ENCODE data around the gene DOCK2. TPM values are rescaled to one million over a fixed set of nuclear protein-coding genes. Genes with fewer than 3 reads are reported as not detected.
A peak's percentile ranks its signal among the peaks of the same experiment; 100 is the strongest.

DOCK2 gene
- polyA plus RNA-seq, 1 of the 3 experiments (the other 2 are of a cell fraction) = 3.8 TPM

DNA sequence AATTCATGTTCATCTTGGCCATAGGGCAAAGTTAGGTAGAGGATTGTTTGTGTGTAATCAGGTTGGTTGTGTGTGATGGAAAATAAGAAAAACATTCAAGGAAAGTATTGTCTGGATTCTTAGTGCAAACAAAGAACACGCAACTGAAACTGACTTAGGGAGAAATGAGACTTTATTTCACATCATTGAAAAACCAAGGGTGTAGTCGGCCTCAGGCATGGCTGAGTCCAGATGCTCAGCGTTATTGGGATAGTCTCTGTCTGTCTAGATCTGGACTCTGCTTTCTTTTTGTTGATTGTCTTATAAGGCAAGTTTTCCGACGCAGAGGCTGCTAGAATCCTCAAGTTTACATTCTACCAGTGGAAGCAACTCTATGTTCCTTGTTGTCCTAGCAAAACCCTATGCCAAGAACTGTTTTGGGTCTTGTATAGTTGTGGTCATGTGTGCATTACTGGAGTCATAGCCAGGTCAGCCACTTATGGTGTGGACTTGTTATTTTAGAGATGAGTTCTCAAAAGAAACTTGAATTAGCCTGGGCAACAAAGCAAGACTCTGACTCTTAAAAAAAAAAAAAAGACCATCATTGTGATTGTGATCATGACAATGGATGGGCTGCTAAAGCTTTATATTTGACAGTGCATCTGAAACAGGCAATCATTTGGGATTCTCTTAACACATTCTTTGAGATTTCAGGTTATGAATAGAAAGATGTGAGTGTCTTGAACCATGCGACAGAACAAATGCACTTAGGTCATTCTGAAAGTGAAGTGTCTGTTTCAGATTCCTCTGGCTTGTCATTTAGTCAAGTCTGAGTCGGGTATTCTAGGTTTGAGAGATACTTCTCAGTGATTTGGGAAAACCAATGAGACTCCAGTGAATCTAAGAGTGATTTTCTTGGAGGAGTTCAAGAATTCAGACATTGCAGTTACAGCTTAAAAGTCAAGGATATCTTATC is 82.6 kb downstream of the DOCK2 start:
- ChIA-PET CTCF (interaction anchor here (0.8 to 4.2 kb wide), 3 partner anchors 18 to 261 kb away, joined by 3 to 18 read pairs (median 3); partner anchors contain the start of gene INSYN2B), POLR2A (no interaction called here)
- no peak overlapping the region for H3K4me2 ChIP-seq
- peaks cover 4% of the 10 kb centered on the region for H3F3A ChIP-seq (replicated peaks; ENCODE audit: insufficient read depth)
- H3K27ac ChIP-seq (ENCODE audit: low read depth in 2 of 2, low read length in 1 of 2) = no peak overlapping the region
- no peaks in the 10 kb centered on the region for H3K9me3 ChIP-seq
- no peak overlapping the region for H2AFZ ChIP-seq (ENCODE audit: low read depth)
- no peak overlapping the region for H3K9ac ChIP-seq
- H3K79me2 ChIP-seq (ENCODE audit: insufficient read depth) = no peaks in the 10 kb centered on the region
- no peaks in the 10 kb centered on the region for H4K20me1 ChIP-seq (ENCODE audit: insufficient read depth)
- peaks cover 0 to 9% of the 10 kb centered on the region in 2 experiments for H3K36me3 ChIP-seq (replicated peaks in 1 of 2; ENCODE audit: control insufficient read depth in 1 of 2, insufficient read depth in 2 of 2, low read length in 1 of 2)
- H3K4me1 ChIP-seq (ENCODE audit: control insufficient read depth in 1 of 2, insufficient read depth in 2 of 2, low read depth in 1 of 2, low read length in 1 of 2) = peaks cover 0 to 20% of the 10 kb centered on the region in 2 experiments; a peak in 2 of 4 replicates
- WGBS (ENCODE audit: low lambda C conversion rate) = 72% methylated on average over 7 of the region's 7 CpGs
- H3K27me3 ChIP-seq (ENCODE audit: insufficient read depth) = no peaks in the 10 kb centered on the region
- no peak for DNase-seq
- no peak for TF ChIP-seq NFIC (IDR thresholded peaks at IDR 0.05; ENCODE audit: borderline replicate concordance)
- TF ChIP-seq EP300 (IDR thresholded peaks at IDR 0.05; ENCODE audit: borderline replicate concordance in 1 of 2, low read depth in 1 of 2, low read length in 1 of 2) = no peak
- no peak for TF ChIP-seq TEAD4 (IDR thresholded peaks at IDR 0.05; ENCODE audit: borderline replicate concordance, insufficient read depth)
- no peak for TF ChIP-seq FOSL2 (IDR thresholded peaks at IDR 0.05; ENCODE audit: borderline replicate concordance, low read depth)
- TF ChIP-seq, protein P1, sequence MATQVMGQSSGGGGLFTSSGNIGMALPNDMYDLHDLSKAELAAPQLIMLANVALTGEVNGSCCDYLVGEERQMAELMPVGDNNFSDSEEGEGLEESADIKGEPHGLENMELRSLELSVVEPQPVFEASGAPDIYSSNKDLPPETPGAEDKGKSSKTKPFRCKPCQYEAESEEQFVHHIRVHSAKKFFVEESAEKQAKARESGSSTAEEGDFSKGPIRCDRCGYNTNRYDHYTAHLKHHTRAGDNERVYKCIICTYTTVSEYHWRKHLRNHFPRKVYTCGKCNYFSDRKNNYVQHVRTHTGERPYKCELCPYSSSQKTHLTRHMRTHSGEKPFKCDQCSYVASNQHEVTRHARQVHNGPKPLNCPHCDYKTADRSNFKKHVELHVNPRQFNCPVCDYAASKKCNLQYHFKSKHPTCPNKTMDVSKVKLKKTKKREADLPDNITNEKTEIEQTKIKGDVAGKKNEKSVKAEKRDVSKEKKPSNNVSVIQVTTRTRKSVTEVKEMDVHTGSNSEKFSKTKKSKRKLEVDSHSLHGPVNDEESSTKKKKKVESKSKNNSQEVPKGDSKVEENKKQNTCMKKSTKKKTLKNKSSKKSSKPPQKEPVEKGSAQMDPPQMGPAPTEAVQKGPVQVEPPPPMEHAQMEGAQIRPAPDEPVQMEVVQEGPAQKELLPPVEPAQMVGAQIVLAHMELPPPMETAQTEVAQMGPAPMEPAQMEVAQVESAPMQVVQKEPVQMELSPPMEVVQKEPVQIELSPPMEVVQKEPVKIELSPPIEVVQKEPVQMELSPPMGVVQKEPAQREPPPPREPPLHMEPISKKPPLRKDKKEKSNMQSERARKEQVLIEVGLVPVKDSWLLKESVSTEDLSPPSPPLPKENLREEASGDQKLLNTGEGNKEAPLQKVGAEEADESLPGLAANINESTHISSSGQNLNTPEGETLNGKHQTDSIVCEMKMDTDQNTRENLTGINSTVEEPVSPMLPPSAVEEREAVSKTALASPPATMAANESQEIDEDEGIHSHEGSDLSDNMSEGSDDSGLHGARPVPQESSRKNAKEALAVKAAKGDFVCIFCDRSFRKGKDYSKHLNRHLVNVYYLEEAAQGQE (IDR thresholded peaks at IDR 0.05; ENCODE audit: low read depth, low read length) = no peak
- TF ChIP-seq ELF1 (IDR thresholded peaks at IDR 0.05) = no peak
- no peak for TF ChIP-seq NRF1 (IDR thresholded peaks at IDR 0.05; ENCODE audit: low read depth, low read length)
- TF ChIP-seq RAD21 (IDR thresholded peaks at IDR 0.05; ENCODE audit: low read length) = no peak
- TF ChIP-seq, protein P2, sequence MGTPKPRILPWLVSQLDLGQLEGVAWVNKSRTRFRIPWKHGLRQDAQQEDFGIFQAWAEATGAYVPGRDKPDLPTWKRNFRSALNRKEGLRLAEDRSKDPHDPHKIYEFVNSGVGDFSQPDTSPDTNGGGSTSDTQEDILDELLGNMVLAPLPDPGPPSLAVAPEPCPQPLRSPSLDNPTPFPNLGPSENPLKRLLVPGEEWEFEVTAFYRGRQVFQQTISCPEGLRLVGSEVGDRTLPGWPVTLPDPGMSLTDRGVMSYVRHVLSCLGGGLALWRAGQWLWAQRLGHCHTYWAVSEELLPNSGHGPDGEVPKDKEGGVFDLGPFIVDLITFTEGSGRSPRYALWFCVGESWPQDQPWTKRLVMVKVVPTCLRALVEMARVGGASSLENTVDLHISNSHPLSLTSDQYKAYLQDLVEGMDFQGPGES (IDR thresholded peaks at IDR 0.05; ENCODE audit: low read depth, low read length) = no peak
- TF ChIP-seq SIN3A (IDR thresholded peaks at IDR 0.05; ENCODE audit: borderline replicate concordance, low read depth, low read length) = no peak
- H3K9me2 ChIP-seq = no peaks in the 10 kb centered on the region
- no peak overlapping the region for H3K4me3 ChIP-seq (ENCODE audit: low read depth in 2 of 2, low read length in 1 of 2)

DNA sequence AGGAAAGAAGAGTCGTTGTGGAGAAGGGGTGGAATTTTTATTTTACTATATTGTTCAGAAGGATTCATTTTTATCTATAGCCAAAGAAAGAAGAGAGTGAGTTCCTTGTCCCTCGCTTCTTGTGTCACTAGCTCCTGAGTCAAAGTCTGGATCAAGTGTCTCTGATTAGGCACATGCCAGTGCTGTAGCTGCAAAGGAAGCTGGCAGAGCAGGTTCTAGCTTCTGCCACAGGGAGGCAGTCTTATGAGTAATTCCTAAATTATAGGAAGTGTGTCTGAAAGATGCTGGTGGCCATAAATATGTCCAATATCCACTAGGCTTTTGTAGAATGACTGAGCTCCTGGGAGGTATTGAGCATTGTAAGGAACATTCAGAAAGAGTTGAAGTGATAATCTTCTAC is 84.7 kb downstream of the DOCK2 start:
- 71% methylated on average over 2 of the region's 2 CpGs for WGBS (ENCODE audit: low lambda C conversion rate)
- CTCF ChIA-PET = interaction anchor here (0.8 to 4.2 kb wide), 5 partner anchors 11 to 504 kb away, joined by 3 to 18 read pairs (median 3); partner anchors contain the start of gene INSYN2B
- H2AFZ ChIP-seq (ENCODE audit: low read depth) = no peak overlapping the region

More for the DNA sequence above, 84.7 kb downstream of the DOCK2 start:
- no peaks in the 10 kb centered on the region for H3K79me2 ChIP-seq (ENCODE audit: insufficient read depth)
- TF ChIP-seq SMC3 (IDR thresholded peaks at IDR 0.05; ENCODE audit: low read depth, low read length) = no peak
- TF ChIP-seq, protein P3, sequence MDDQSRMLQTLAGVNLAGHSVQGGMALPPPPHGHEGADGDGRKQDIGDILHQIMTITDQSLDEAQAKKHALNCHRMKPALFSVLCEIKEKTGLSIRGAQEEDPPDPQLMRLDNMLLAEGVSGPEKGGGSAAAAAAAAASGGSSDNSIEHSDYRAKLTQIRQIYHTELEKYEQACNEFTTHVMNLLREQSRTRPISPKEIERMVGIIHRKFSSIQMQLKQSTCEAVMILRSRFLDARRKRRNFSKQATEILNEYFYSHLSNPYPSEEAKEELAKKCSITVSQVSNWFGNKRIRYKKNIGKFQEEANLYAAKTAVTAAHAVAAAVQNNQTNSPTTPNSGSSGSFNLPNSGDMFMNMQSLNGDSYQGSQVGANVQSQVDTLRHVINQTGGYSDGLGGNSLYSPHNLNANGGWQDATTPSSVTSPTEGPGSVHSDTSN (IDR thresholded peaks at IDR 0.05) = no peak
- TF ChIP-seq MEF2A (IDR thresholded peaks at IDR 0.05; ENCODE audit: borderline replicate concordance, low read depth) = no peak
- TF ChIP-seq JUND (IDR thresholded peaks at IDR 0.05) = no peak
- TF ChIP-seq, protein P4, sequence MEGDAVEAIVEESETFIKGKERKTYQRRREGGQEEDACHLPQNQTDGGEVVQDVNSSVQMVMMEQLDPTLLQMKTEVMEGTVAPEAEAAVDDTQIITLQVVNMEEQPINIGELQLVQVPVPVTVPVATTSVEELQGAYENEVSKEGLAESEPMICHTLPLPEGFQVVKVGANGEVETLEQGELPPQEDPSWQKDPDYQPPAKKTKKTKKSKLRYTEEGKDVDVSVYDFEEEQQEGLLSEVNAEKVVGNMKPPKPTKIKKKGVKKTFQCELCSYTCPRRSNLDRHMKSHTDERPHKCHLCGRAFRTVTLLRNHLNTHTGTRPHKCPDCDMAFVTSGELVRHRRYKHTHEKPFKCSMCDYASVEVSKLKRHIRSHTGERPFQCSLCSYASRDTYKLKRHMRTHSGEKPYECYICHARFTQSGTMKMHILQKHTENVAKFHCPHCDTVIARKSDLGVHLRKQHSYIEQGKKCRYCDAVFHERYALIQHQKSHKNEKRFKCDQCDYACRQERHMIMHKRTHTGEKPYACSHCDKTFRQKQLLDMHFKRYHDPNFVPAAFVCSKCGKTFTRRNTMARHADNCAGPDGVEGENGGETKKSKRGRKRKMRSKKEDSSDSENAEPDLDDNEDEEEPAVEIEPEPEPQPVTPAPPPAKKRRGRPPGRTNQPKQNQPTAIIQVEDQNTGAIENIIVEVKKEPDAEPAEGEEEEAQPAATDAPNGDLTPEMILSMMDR (IDR thresholded peaks at IDR 0.05) = peak; percentile 29; the same call in 1 of the 2 replicates
- no peak for TF ChIP-seq CHD2 (IDR thresholded peaks at IDR 0.05; ENCODE audit: low read length, partially characterized antibody)
- TF ChIP-seq RAD21 (IDR thresholded peaks at IDR 0.05; ENCODE audit: low read length) = no peak
- TF ChIP-seq RXRA (IDR thresholded peaks at IDR 0.05; ENCODE audit: borderline replicate concordance, low read depth) = no peak
- H3K36me3 ChIP-seq (replicated peaks in 1 of 2; ENCODE audit: control insufficient read depth in 1 of 2, insufficient read depth in 2 of 2, low read length in 1 of 2) = peaks cover 0 to 9% of the 10 kb centered on the region in 2 experiments
- no peaks in the 10 kb centered on the region for H4K20me1 ChIP-seq (ENCODE audit: insufficient read depth)
- no peaks in the 10 kb centered on the region for H3K27me3 ChIP-seq (ENCODE audit: insufficient read depth)
- no peak for DNase-seq
- no peak overlapping the region for H3K4me3 ChIP-seq (ENCODE audit: low read depth in 2 of 2, low read length in 1 of 2)
- no peaks in the 10 kb centered on the region for H3K9me2 ChIP-seq
- peaks cover 0 to 13% of the 10 kb centered on the region in 2 experiments; a peak in 1 of 4 replicates for H3K4me1 ChIP-seq (ENCODE audit: control insufficient read depth in 1 of 2, insufficient read depth in 2 of 2, low read depth in 1 of 2, low read length in 1 of 2)
- no peaks in the 10 kb centered on the region for H3K9me3 ChIP-seq
- POLR2A ChIA-PET = no interaction called here
- peaks cover 4% of the 10 kb centered on the region for H3F3A ChIP-seq (replicated peaks; ENCODE audit: insufficient read depth)
- H3K4me2 ChIP-seq = no peak overlapping the region
- no peak overlapping the region for H3K9ac ChIP-seq
- no peak overlapping the region for H3K27ac ChIP-seq (ENCODE audit: low read depth in 2 of 2, low read length in 1 of 2)

Measured in SK-N-SH (cell line).